HEK293T (cell line): ENCODE data around the gene MAMDC2.

Experiments used
- CTCF ChIA-PET: fragments of 350-600 bp; formaldehyde crosslinking; extraction: SDS; loops from one replicate; lab custom pipeline; 2021; ENCODE audit warnings: antibody characterized with exemption, inconsistent platforms; lab: Yijun Ruan, JAX
- POLR2A ChIA-PET: fragments of 350-600 bp; formaldehyde crosslinking; extraction: SDS; loops from one replicate; lab custom pipeline; 2020; ENCODE audit warnings: antibody characterized with exemption, inconsistent platforms; lab: Yijun Ruan, JAX
- DNase-seq: peaks from one replicate; pipeline ENCODE4 v3.0.0; 2012; ENCODE audit warnings: mixed read lengths; ENCODE audit errors: extremely low spot score
- ARNT ChIP-seq: fragments of 450-650 bp; IDR thresholded peaks from 2 replicates; pipeline ENCODE4 v1.6.1; 2017; ENCODE audit warnings: mild to moderate bottlenecking
- BHLHE40 ChIP-seq: fragments of 450-650 bp; IDR thresholded peaks from 2 replicates; pipeline ENCODE4 v1.6.1; 2016; ENCODE audit warnings: mild to moderate bottlenecking, moderate library complexity, borderline replicate concordance
- CTBP1 ChIP-seq: fragments of 450-650 bp; IDR thresholded peaks from 2 replicates; pipeline ENCODE4 v1.6.1; 2016; ENCODE audit warnings: borderline replicate concordance
- ELF4 ChIP-seq: fragments of 450-650 bp; IDR thresholded peaks from 2 replicates; pipeline ENCODE4 v1.6.1; 2017; ENCODE audit warnings: antibody characterized with exemption
- FOXA1 ChIP-seq: fragments of 450-650 bp; IDR thresholded peaks from 2 replicates; pipeline ENCODE4 v1.6.1; 2016; ENCODE audit warnings: mild to moderate bottlenecking
- FOXK2 ChIP-seq: fragments of 450-650 bp; IDR thresholded peaks from 2 replicates; pipeline ENCODE4 v1.6.1; 2016; ENCODE audit warnings: mild to moderate bottlenecking
- FOXM1 ChIP-seq: fragments of 450-650 bp; IDR thresholded peaks from 2 replicates; pipeline ENCODE4 v1.6.1; 2017; ENCODE audit warnings: mild to moderate bottlenecking, borderline replicate concordance
- HDGF ChIP-seq: fragments of 450-650 bp; IDR thresholded peaks from 2 replicates; pipeline ENCODE4 v1.6.1; 2017; ENCODE audit warnings: antibody characterized with exemption, borderline replicate concordance
- L3MBTL2 ChIP-seq: fragments of 450-650 bp; conservative IDR thresholded peaks from 2 replicates; pipeline ENCODE4 v1.6.1; 2016; ENCODE audit warnings: mild to moderate bottlenecking
- LEF1 ChIP-seq: fragments of 450-650 bp; IDR thresholded peaks from 2 replicates; pipeline ENCODE4 v1.6.1; 2017; ENCODE audit warnings: mild to moderate bottlenecking, borderline replicate concordance
- NFRKB ChIP-seq: fragments of 450-650 bp; IDR thresholded peaks from 2 replicates; pipeline ENCODE4 v1.6.1; 2016; ENCODE audit warnings: mild to moderate bottlenecking, moderate library complexity
- SP1 ChIP-seq: fragments of 450-650 bp; IDR thresholded peaks from 2 replicates; pipeline ENCODE4 v1.6.1; 2017
- SUZ12 ChIP-seq: fragments of 450-650 bp; IDR thresholded peaks from 2 replicates; pipeline ENCODE4 v1.6.1; 2016; ENCODE audit warnings: mild to moderate bottlenecking
- TARDBP ChIP-seq: fragments of 450-650 bp; IDR thresholded peaks from 2 replicates; pipeline ENCODE4 v1.6.1; 2016
- ZNF384 ChIP-seq: fragments of 450-650 bp; IDR thresholded peaks from 2 replicates; pipeline ENCODE4 v1.6.1; 2016
- TF ChIP-seq, protein P1 (sequence below): fragments of 450-650 bp; IDR thresholded peaks from 2 replicates; pipeline ENCODE4 v1.6.1; 2016

Gene MAMDC2

DNA sequence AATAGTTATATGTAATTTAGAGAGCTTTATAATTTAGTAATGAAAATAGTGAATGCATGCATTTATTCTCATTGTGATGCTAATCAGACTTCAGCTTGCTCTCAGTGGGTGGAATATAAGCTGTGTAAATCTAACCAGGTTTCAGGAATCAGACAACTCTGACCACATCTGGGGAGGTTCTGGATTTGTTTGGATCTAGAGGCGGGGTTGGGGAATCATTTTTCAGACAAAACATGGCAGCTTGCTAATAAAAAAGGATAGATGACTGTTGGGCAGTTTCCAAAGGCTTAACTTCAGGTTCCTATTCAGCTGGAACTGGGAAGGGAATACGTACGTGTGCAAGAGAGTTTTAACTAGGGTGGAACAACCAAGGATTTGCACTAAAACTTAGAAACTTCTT lies 43.2 kb upstream of the MAMDC2 start:
- no peak for TF ChIP-seq FOXK2
- no peak for TF ChIP-seq TARDBP
- no peak for DNase-seq
- ChIA-PET POLR2A (no interaction called here), CTCF (no interaction called here)

DNA sequence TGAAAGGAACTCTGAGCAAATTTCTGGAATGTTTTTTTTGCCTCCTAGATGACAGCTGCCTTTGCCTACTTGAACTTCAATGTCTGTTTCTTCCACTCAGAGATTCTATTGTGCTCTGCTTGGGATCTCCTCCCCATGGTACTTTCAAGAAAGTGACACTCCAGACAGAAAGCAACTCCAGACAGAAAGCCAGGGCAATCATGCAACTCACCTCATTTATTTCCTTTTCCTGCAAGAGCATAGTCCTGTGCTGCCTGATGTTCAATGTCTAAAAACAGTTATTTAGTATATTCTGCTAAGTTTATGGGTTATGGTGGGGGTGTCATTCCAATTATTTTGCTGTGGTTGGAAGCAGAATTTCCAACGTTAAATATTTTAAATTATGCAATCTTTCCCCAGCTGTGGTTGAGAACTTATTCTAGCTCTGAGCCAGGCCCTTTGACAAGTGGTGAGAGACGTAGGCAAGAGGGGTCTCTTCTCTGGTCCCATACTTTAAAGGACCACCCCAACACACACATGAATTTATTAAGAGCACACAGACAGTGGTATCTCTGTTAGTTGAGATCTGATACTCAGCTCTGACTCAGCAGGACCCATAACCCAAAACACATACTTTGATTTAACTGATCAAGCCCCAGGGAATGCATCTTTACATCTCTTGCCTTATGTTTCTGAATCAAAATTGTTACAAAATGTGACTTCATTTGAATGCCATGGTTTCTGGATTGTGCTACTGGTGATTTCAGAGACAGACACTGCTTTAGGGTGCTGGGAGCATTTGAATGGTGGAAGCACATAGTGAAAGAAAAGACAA lies 39.5 kb upstream of the MAMDC2 start:
- POLR2A ChIA-PET, result no interaction called here
- no peak for DNase-seq
- CTCF ChIA-PET, result interaction anchor here (0.6 kb wide), 1 partner anchor 109 kb away, joined by 3 read pairs; no protein-coding TSS in a partner anchor
- no peak for TF ChIP-seq ELF4
- no peak for TF ChIP-seq CTBP1
- no peak for TF ChIP-seq FOXA1
- no peak for TF ChIP-seq NFRKB
- TF ChIP-seq TARDBP, result no peak
- TF ChIP-seq, protein P1, sequence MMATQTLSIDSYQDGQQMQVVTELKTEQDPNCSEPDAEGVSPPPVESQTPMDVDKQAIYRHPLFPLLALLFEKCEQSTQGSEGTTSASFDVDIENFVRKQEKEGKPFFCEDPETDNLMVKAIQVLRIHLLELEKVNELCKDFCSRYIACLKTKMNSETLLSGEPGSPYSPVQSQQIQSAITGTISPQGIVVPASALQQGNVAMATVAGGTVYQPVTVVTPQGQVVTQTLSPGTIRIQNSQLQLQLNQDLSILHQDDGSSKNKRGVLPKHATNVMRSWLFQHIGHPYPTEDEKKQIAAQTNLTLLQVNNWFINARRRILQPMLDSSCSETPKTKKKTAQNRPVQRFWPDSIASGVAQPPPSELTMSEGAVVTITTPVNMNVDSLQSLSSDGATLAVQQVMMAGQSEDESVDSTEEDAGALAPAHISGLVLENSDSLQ, result no peak
- no peak for TF ChIP-seq BHLHE40
- no peak for TF ChIP-seq L3MBTL2
- no peak for TF ChIP-seq SP1
- no peak for TF ChIP-seq FOXK2
- no peak for TF ChIP-seq LEF1
- TF ChIP-seq ZNF384, result no peak
- TF ChIP-seq FOXM1, result no peak
- TF ChIP-seq ARNT, result no peak
- no peak for TF ChIP-seq HDGF
- TF ChIP-seq SUZ12, result no peak

DNA sequence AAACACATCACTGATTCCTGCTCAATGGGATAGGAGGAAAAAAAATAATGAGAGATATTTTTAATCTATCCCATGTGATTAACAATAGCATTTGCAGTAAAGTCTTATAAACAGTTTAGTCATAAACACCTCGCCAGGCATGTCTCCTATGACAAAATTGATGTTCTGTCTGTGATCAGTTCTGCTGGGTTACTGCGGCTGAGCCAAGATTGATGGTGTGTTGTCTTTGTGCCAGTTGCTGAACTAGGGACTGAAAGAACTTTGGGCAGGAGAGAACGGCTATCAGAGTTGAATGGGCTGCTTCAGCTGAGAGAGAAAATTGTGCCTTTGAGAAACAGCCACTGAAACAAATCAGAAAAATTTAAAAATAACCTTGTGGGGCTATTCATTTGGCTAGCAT lies 37.3 kb upstream of the MAMDC2 start:
- POLR2A ChIA-PET, result no interaction called here
- TF ChIP-seq ELF4 (no peak), FOXA1 (no peak), TARDBP (no peak), HDGF (no peak), FOXM1 (no peak), L3MBTL2 (no peak), ARNT (no peak), BHLHE40 (no peak), CTBP1 (no peak), NFRKB (no peak), SP1 (no peak), ZNF384 (no peak), FOXK2 (no peak)
- TF ChIP-seq, protein P1, result no peak
- DNase-seq, result no peak
- CTCF ChIA-PET, result no interaction called here

DNA sequence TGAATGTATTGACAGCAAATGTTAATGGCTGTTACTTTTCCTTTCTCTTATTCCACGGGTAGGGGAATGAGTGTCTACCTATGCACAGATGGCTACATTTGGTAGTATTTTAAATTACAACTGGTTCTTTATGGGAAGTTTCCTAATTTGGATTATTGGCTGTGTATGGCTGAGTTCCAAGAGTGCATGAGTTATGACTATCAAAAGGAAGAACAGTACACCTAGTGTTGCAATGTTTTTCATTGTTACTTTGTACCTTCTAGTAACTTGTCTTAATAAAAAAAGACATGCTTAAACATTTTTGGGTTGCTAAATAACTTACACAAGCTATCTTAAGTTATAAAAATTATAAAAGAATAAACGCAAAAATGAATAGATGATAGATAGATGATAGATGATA lies 35.8 kb upstream of the MAMDC2 start:
- ChIA-PET CTCF (no interaction called here), POLR2A (no interaction called here)
- DNase-seq, result no peak
- no peak for TF ChIP-seq LEF1
- TF ChIP-seq FOXA1, result no peak
- TF ChIP-seq, protein P1, result no peak
- TF ChIP-seq SP1, result no peak

DNA sequence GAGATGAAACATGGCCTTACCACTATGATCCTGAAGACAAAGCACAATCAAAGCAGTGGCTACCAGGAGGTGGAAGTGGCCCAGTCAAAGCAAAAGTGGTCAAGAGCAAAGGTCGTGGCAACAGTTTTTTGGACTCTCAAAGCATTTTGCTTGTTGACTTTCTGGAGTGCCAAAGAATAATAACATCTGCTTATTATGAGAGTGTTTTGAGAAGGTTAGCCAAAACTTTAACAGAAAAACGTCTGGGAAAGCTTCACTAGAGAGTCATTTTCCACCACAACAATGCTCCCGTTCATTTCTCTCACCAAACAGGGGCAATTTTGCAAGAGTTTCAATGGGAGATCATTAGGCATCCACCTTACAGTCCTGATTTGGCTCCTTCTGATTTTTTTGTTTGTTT lies 33.6 kb upstream of the MAMDC2 start:
- ChIA-PET POLR2A (no interaction called here), CTCF (no interaction called here)
- TF ChIP-seq TARDBP, result no peak
- no peak for TF ChIP-seq ELF4
- TF ChIP-seq BHLHE40, result no peak
- TF ChIP-seq FOXM1, result no peak
- TF ChIP-seq L3MBTL2, result no peak
- TF ChIP-seq CTBP1, result no peak
- TF ChIP-seq NFRKB, result no peak
- no peak for DNase-seq

DNA sequence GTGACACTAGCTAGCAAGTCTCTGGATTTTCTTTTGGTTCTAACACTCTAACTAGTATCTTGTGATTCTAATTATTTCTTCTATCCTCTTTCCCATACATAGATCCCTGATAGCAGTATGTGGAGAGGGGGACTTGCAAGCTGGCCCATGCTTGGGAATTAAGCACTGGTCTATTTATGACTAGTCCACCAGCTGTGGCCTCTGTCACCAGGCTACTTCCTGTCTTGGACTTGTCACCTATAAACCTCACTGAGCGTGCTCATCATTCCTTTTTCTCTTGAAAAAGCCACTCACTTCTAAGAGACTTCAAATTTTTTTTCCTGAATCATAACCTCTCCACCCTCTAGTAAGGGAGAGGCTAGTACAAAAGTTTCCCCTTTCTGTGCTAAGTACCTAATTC lies 32.3 kb upstream of the MAMDC2 start:
- no peak for DNase-seq
- POLR2A ChIA-PET, result no interaction called here
- CTCF ChIA-PET, result no interaction called here

DNA sequence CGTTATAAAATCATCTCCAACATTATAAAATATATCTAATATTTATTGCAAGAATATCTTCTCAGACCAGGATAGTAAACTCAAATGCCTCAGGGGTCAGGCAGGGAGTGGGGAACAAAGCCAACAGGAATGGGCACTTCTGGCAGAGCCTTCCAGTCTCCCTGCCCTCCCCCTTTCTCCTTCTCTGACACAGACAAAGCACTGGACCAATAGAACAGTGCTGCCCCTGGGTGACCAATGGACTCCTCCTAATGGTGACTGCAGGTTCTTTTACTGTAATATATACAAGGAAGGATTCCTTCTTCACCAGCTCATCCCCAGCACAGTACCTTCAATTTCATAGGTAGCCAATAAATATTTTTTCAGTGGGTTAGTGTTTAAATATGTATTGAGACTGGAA lies 31.1 kb upstream of the MAMDC2 start:
- ChIA-PET POLR2A (no interaction called here), CTCF (no interaction called here)
- DNase-seq, result no peak
- TF ChIP-seq HDGF (no peak), CTBP1 (no peak), ZNF384 (no peak), SP1 (no peak), ARNT (no peak), TARDBP (no peak), FOXM1 (no peak), SUZ12 (no peak), NFRKB (no peak), ELF4 (no peak), L3MBTL2 (no peak)

More for the DNA sequence above, 32.3 kb upstream of the MAMDC2 start:
- no peak for TF ChIP-seq LEF1
- no peak for TF ChIP-seq SUZ12
- TF ChIP-seq FOXM1, result no peak
- TF ChIP-seq CTBP1, result no peak
- TF ChIP-seq TARDBP, result no peak
- TF ChIP-seq L3MBTL2, result no peak
- no peak for TF ChIP-seq HDGF
- no peak for TF ChIP-seq FOXA1
